Adrenal gland (tissue), 5 donors: ENCODE measurements around the gene TMEM204.

Source experiments
- POLR2A ChIP-seq, 2 donors: fragments of 450-650 bp; IDR thresholded peaks; one replicate each; pipeline ENCODE4 v1.6.1; 2017; ENCODE audit warnings: antibody characterized with exemption in 2 of 2, mild to moderate bottlenecking in 2 of 2, moderate library complexity in 1 of 2
- TF ChIP-seq, protein P1 (sequence below), 6 experiments: fragments of 450-650 bp in 4 of 6; fragments of 200-600 bp in 2 of 6; sonication (generic) in 1 of 6; IDR thresholded peaks; 1 replicate in 5 of 6; 2 replicates in 1 of 6; pipeline versions ENCODE4 v1.5.1 to v1.8.0; 2016 to 2021; ENCODE audit warnings: antibody characterized with exemption in 6 of 6, mild to moderate bottlenecking in 2 of 6, moderate library complexity in 1 of 6
- donor health status: DM: no; HTN: no; CAD: no.

DNA sequence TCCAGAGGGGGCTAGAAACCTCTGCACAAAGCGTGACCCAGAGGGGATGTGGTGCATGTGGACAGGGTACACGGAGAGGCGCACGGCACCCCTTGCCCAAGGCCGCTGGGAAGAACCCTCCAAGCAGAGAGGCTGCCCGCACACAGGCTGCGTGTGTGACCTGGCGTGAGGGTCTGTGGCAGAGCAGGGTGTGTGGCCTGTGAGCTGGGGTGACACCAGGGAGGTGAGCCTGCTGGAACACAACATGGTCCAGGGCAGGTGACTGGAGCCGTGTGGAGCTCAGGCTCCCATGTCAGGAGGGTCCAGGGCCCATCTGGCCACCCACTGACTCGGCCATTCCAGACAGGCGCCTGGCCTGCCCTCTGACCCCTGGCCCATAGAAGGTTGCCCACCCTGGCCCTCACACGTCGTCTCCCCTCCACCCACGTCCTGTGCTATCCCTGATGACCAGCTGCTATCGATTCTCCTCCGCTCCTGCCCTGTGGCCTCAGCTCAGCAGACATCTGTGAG lies 14.8 kb upstream of the TMEM204 start:
- no peak for TF ChIP-seq POLR2A (IDR thresholded peaks at IDR 0.05)
- TF ChIP-seq, protein P1, sequence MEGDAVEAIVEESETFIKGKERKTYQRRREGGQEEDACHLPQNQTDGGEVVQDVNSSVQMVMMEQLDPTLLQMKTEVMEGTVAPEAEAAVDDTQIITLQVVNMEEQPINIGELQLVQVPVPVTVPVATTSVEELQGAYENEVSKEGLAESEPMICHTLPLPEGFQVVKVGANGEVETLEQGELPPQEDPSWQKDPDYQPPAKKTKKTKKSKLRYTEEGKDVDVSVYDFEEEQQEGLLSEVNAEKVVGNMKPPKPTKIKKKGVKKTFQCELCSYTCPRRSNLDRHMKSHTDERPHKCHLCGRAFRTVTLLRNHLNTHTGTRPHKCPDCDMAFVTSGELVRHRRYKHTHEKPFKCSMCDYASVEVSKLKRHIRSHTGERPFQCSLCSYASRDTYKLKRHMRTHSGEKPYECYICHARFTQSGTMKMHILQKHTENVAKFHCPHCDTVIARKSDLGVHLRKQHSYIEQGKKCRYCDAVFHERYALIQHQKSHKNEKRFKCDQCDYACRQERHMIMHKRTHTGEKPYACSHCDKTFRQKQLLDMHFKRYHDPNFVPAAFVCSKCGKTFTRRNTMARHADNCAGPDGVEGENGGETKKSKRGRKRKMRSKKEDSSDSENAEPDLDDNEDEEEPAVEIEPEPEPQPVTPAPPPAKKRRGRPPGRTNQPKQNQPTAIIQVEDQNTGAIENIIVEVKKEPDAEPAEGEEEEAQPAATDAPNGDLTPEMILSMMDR (IDR thresholded peaks at IDR 0.05) = no peak
